K562 (cell line): ENCODE data around the gene BIRC5. TPM values are rescaled to one million over a fixed set of nuclear protein-coding genes. Genes with fewer than 3 reads are reported as not detected.

Source experiments
- CBFB ChIP-seq: sonication (generic); formaldehyde crosslinking; IDR thresholded peaks from 2 replicates; pipeline ENCODE4 v1.4.0; 2020; ENCODE audit warnings: mild to moderate bottlenecking, missing genetic modification reagents
- EP400 ChIP-seq: fragments of 450-650 bp; IDR thresholded peaks from 2 replicates; pipeline ENCODE4 v1.6.1; 2017; ENCODE audit warnings: antibody characterized with exemption, mild to moderate bottlenecking, moderate library complexity
- GATA2 ChIP-seq: sonication (generic); formaldehyde crosslinking; IDR thresholded peaks from 2 replicates; pipeline ENCODE4 v1.4.0; 2020; ENCODE audit warnings: mild to moderate bottlenecking, missing genetic modification reagents
- KDM2B ChIP-seq: fragments of 250-450 bp; sonication (Bioruptor Pico); IDR thresholded peaks from 2 replicates; pipeline ENCODE4 v1.8.0; 2021; ENCODE audit warnings: mild to moderate bottlenecking, moderate library complexity
- PCBP1 ChIP-seq: fragments of 200-400 bp; formaldehyde crosslinking; IDR thresholded peaks from 2 replicates; pipeline ENCODE4 v1.6.1; 2018; ENCODE audit warnings: mild to moderate bottlenecking, low read depth, low read length; ENCODE audit not compliant: poor library complexity, severe bottlenecking
- PHF8 ChIP-seq: fragments of 200-600 bp; sonication (generic); IDR thresholded peaks from 2 replicates; pipeline ENCODE4 v1.6.1; 2012; ENCODE audit warnings: mixed run types, mild to moderate bottlenecking, inconsistent platforms, low read length, moderate library complexity, borderline replicate concordance
- PRPF4 ChIP-seq: fragments of 200-400 bp; formaldehyde crosslinking; IDR thresholded peaks from one replicate; pipeline ENCODE4 v1.6.1; 2017; ENCODE audit warnings: low read length, low read depth, mild to moderate bottlenecking; ENCODE audit not compliant: insufficient read depth, poor library complexity, severe bottlenecking
- SNAPC5 ChIP-seq: fragments of 250-450 bp; sonication (Bioruptor Pico); IDR thresholded peaks from 2 replicates; pipeline ENCODE4 v1.8.0; 2021; ENCODE audit warnings: moderate library complexity, mild to moderate bottlenecking, inconsistent platforms
- SRSF1 ChIP-seq: fragments of 200-400 bp; formaldehyde crosslinking; IDR thresholded peaks from 2 replicates; pipeline ENCODE4 v1.6.1; 2017; ENCODE audit warnings: mild to moderate bottlenecking, low read depth, low read length, moderate library complexity
- TCFL5 ChIP-seq: fragments of 250-450 bp; sonication (Bioruptor Pico); conservative IDR thresholded peaks from 2 replicates; pipeline ENCODE4 v1.6.1; 2021; ENCODE audit warnings: mild to moderate bottlenecking, moderate library complexity, matching md5 sums
- TOE1 ChIP-seq, 2 experiments: fragments of 450-650 bp in 1 of 2; sonication (generic) in 1 of 2; formaldehyde crosslinking in 1 of 2; IDR thresholded peaks; 2 replicates each; pipeline versions ENCODE4 v1.7.1 to v1.8.0; 2016 to 2022; ENCODE audit warnings: borderline replicate concordance in 2 of 2, mild to moderate bottlenecking in 2 of 2, antibody characterized with exemption in 1 of 2, inconsistent platforms in 1 of 2, low read depth in 1 of 2, missing genetic modification reagents in 1 of 2, moderate library complexity in 1 of 2
- ZBTB8A ChIP-seq: fragments of 450-650 bp; IDR thresholded peaks from 2 replicates; pipeline ENCODE4 v1.6.1; 2018; ENCODE audit warnings: mild to moderate bottlenecking, moderate library complexity; ENCODE audit not compliant: partially characterized antibody
- ZKSCAN1 ChIP-seq: fragments of 150-350 bp; IDR thresholded peaks from 2 replicates; pipeline ENCODE4 v1.6.1; 2016; ENCODE audit warnings: low read depth, low read length
- ZNF197 ChIP-seq: fragments of 200-800 bp; sonication (Bioruptor generic); IDR thresholded peaks from 2 replicates; pipeline ENCODE4 v1.6.1; 2016; ENCODE audit warnings: low read depth, missing genetic modification characterization, missing compliant biosample characterization
- ZNF232 ChIP-seq: sonication (generic); formaldehyde crosslinking; IDR thresholded peaks from 2 replicates; pipeline ENCODE4 v1.8.0; 2022; ENCODE audit warnings: mild to moderate bottlenecking, missing genetic modification reagents
- ZNF431 ChIP-seq: sonication (generic); formaldehyde crosslinking; IDR thresholded peaks from 2 replicates; pipeline ENCODE4 v1.8.0; 2022; ENCODE audit warnings: mild to moderate bottlenecking, missing genetic modification reagents
- ZNF518B ChIP-seq: fragments of 250-450 bp; sonication (Bioruptor Pico); IDR thresholded peaks from 2 replicates; pipeline ENCODE4 v1.5.0; 2021; ENCODE audit warnings: mild to moderate bottlenecking, moderate library complexity
- polyA plus RNA-seq, 8 experiments: library from polyadenylated mRNA; depleted of rRNA in 4 of 8; stranded (reverse) in 5 of 8; unstranded in 3 of 8; fragments of >200 nt; fragmentation: Nextera tagmentation in 2 of 8; fragmentation: Illumina TruSeq in 1 of 8; extraction: Ambion mirVana in 2 of 8; extraction: Trizol in 1 of 8; gene quantifications; 2 replicates each; pipeline versions ENCODE4 v1.2.1 to v1.2.3, GENCODE V29; 2011 to 2014; ENCODE audit warnings: inconsistent platforms in 1 of 8, missing spikeins in 1 of 8
- total RNA-seq, 7 experiments: library from RNA; depleted of rRNA in 6 of 7; stranded (reverse); fragments of >200 nt in 6 of 7; fragmentation: Illumina TruSeq in 2 of 7; extraction: Trizol in 2 of 7; gene quantifications; 2 replicates each; pipeline versions ENCODE4 v1.2.1 to v1.2.3, GENCODE V29; 2011 to 2021; ENCODE audit warnings: low replicate concordance in 1 of 7
- TF ChIP-seq, protein P1 (sequence below): fragments of 450-650 bp; IDR thresholded peaks from 2 replicates; pipeline ENCODE4 v1.6.1; 2017; ENCODE audit warnings: antibody characterized with exemption
- TF ChIP-seq, protein P2 (sequence below), 2 experiments: IDR thresholded peaks; 2 replicates each; pipeline ENCODE4 v1.6.1; 2012; ENCODE audit warnings: improper control_type of control experiment in 2 of 2, low read depth in 2 of 2, low read length in 2 of 2, borderline replicate concordance in 1 of 2

BIRC5 gene
- total and polyA plus RNA-seq, 9 of the 15 experiments (the other 6 are each of a cell fraction or from before 2014, with no cell fraction given): 64.4 to 140 (median 101) TPM

DNA sequence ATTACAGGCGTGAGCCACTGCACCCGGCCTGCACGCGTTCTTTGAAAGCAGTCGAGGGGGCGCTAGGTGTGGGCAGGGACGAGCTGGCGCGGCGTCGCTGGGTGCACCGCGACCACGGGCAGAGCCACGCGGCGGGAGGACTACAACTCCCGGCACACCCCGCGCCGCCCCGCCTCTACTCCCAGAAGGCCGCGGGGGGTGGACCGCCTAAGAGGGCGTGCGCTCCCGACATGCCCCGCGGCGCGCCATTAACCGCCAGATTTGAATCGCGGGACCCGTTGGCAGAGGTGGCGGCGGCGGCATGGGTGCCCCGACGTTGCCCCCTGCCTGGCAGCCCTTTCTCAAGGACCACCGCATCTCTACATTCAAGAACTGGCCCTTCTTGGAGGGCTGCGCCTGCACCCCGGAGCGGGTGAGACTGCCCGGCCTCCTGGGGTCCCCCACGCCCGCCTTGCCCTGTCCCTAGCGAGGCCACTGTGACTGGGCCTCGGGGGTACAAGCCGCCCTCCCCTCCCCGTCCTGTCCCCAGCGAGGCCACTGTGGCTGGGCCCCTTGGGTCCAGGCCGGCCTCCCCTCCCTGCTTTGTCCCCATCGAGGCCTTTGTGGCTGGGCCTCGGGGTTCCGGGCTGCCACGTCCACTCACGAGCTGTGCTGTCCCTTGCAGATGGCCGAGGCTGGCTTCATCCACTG is at the start of gene BIRC5 (continued):
- TF ChIP-seq, protein P1, sequence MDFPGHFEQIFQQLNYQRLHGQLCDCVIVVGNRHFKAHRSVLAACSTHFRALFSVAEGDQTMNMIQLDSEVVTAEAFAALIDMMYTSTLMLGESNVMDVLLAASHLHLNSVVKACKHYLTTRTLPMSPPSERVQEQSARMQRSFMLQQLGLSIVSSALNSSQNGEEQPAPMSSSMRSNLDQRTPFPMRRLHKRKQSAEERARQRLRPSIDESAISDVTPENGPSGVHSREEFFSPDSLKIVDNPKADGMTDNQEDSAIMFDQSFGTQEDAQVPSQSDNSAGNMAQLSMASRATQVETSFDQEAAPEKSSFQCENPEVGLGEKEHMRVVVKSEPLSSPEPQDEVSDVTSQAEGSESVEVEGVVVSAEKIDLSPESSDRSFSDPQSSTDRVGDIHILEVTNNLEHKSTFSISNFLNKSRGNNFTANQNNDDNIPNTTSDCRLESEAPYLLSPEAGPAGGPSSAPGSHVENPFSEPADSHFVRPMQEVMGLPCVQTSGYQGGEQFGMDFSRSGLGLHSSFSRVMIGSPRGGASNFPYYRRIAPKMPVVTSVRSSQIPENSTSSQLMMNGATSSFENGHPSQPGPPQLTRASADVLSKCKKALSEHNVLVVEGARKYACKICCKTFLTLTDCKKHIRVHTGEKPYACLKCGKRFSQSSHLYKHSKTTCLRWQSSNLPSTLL: no peak
- TF ChIP-seq PCBP1: no peak
- no peak for TF ChIP-seq ZNF518B (CRISPR knock-in tag)
- TF ChIP-seq PHF8: peak; percentile 81; the same call in 1 of the 2 replicates
- TF ChIP-seq SRSF1: no peak
- 0 out of 2 replicates have a peak, but pooled peaks have one; percentile 34 for TF ChIP-seq ZNF431
- TF ChIP-seq TCFL5 (CRISPR knock-in tag): no peak
- no peak for TF ChIP-seq PRPF4
- TF ChIP-seq, protein P2, sequence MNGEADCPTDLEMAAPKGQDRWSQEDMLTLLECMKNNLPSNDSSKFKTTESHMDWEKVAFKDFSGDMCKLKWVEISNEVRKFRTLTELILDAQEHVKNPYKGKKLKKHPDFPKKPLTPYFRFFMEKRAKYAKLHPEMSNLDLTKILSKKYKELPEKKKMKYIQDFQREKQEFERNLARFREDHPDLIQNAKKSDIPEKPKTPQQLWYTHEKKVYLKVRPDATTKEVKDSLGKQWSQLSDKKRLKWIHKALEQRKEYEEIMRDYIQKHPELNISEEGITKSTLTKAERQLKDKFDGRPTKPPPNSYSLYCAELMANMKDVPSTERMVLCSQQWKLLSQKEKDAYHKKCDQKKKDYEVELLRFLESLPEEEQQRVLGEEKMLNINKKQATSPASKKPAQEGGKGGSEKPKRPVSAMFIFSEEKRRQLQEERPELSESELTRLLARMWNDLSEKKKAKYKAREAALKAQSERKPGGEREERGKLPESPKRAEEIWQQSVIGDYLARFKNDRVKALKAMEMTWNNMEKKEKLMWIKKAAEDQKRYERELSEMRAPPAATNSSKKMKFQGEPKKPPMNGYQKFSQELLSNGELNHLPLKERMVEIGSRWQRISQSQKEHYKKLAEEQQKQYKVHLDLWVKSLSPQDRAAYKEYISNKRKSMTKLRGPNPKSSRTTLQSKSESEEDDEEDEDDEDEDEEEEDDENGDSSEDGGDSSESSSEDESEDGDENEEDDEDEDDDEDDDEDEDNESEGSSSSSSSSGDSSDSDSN (IDR thresholded peaks at IDR 0.05; ENCODE audit: borderline replicate concordance in 1 of 2, low read depth in 2 of 2, low read length in 2 of 2): no peak
- TF ChIP-seq SNAPC5 (CRISPR knock-in tag): no peak
- peak; percentile 99 for TF ChIP-seq EP400
- TF ChIP-seq ZNF197 (CRISPR knock-in tag): 0 out of 2 replicates have a peak, but pooled peaks have one; percentile 59
- peak; percentile 72; the same call in 1 of the 2 replicates for TF ChIP-seq TOE1 (IDR thresholded peaks at IDR 0.05; ENCODE audit: borderline replicate concordance)
- no peak; the same call in 1 of the 2 replicates for TF ChIP-seq TOE1 (CRISPR knock-in tag; IDR thresholded peaks at IDR 0.05; ENCODE audit: borderline replicate concordance, low read depth)
- TF ChIP-seq ZKSCAN1: no peak
- no peak; the same call in none of the 2 replicates for TF ChIP-seq CBFB (CRISPR knock-in tag)
- TF ChIP-seq KDM2B (CRISPR knock-in tag): no peak
- no peak for TF ChIP-seq ZBTB8A
- no peak for TF ChIP-seq ZNF232 (CRISPR knock-in tag)
- no peak for TF ChIP-seq GATA2
